HepG2 (cell line): ENCODE results near the gene ATF1. TPM values are rescaled to one million over a fixed set of nuclear protein-coding genes. Genes with fewer than 3 reads are reported as not detected.

ENCODE experiments used
- AGO2 ChIP-seq: fragments of 200-400 bp; formaldehyde crosslinking; optimal IDR thresholded peaks from 2 replicates; pipeline ENCODE3; 2017; ENCODE audit warnings: mild to moderate bottlenecking, low read depth, low read length, moderate library complexity
- AHDC1 ChIP-seq: sonication (generic); formaldehyde crosslinking; IDR thresholded peaks from 2 replicates; pipeline ENCODE4 v1.5.1; 2020; ENCODE audit warnings: mild to moderate bottlenecking, missing genetic modification reagents, borderline replicate concordance
- CREB3 ChIP-seq: sonication (generic); formaldehyde crosslinking; IDR thresholded peaks from 2 replicates; pipeline ENCODE4 v1.5.0; 2020; ENCODE audit warnings: missing genetic modification reagents
- ETV6 ChIP-seq: sonication (generic); formaldehyde crosslinking; conservative IDR thresholded peaks from 2 replicates; pipeline ENCODE4 v1.4.0; 2020; ENCODE audit warnings: missing genetic modification reagents
- FOSL2 ChIP-seq: sonication (generic); formaldehyde crosslinking; IDR thresholded peaks from 2 replicates; pipeline ENCODE4 v1.4.0; 2020; ENCODE audit warnings: missing genetic modification reagents
- FOXJ3 ChIP-seq: sonication (generic); formaldehyde crosslinking; IDR thresholded peaks from 2 replicates; pipeline ENCODE4 v1.4.0; 2020; ENCODE audit warnings: missing genetic modification reagents, mild to moderate bottlenecking, borderline replicate concordance
- KAT8 ChIP-seq: IDR thresholded peaks from 2 replicates; pipeline ENCODE4 v1.6.1; 2016; ENCODE audit warnings: missing genetic modification reagents, missing compliant biosample characterization
- KMT2B ChIP-seq: IDR thresholded peaks from 2 replicates; pipeline ENCODE4 v1.6.1; 2016; ENCODE audit warnings: missing genetic modification reagents, missing compliant biosample characterization
- MEF2D ChIP-seq: sonication (generic); formaldehyde crosslinking; IDR thresholded peaks from 2 replicates; pipeline ENCODE4 v1.5.1; 2020; ENCODE audit warnings: mild to moderate bottlenecking, missing genetic modification reagents
- PHF5A ChIP-seq: IDR thresholded peaks from one replicate; pipeline ENCODE4 v1.6.1; 2018; ENCODE audit warnings: low read depth, missing genetic modification reagents; ENCODE audit not compliant: unreplicated experiment
- PHF8 ChIP-seq: sonication (generic); formaldehyde crosslinking; IDR thresholded peaks from 2 replicates; pipeline ENCODE4 v1.5.0; 2020; ENCODE audit warnings: missing genetic modification reagents
- RFX1 ChIP-seq: fragments of 450-650 bp; IDR thresholded peaks from 2 replicates; pipeline ENCODE4 v1.6.1; 2017
- SNAPC2 ChIP-seq: sonication (generic); formaldehyde crosslinking; IDR thresholded peaks from 2 replicates; pipeline ENCODE4 v1.8.1; 2022; ENCODE audit warnings: mild to moderate bottlenecking, missing genetic modification reagents
- TCF7 ChIP-seq: sonication (generic); IDR thresholded peaks from 2 replicates; pipeline ENCODE4 v1.6.1; 2016; ENCODE audit warnings: antibody characterized with exemption, low read depth
- ZBTB3 ChIP-seq: sonication (generic); formaldehyde crosslinking; IDR thresholded peaks from 2 replicates; pipeline ENCODE4 v1.4.0; 2020; ENCODE audit warnings: low read depth, mild to moderate bottlenecking, moderate library complexity, missing genetic modification reagents, borderline replicate concordance
- ZBTB33 ChIP-seq: sonication (generic); formaldehyde crosslinking; IDR thresholded peaks from 2 replicates; pipeline ENCODE4 v1.4.0; 2020; ENCODE audit warnings: missing genetic modification reagents
- ZNF180 ChIP-seq: sonication (generic); formaldehyde crosslinking; IDR thresholded peaks from 2 replicates; pipeline ENCODE4 v1.4.0; 2020; ENCODE audit warnings: low read depth, missing genetic modification reagents, borderline replicate concordance
- ZNF558 ChIP-seq: sonication (generic); formaldehyde crosslinking; IDR thresholded peaks from 2 replicates; pipeline ENCODE4 v1.9.0; 2022; ENCODE audit warnings: mild to moderate bottlenecking, missing genetic modification reagents, borderline replicate concordance
- ZNF670 ChIP-seq: sonication (generic); formaldehyde crosslinking; IDR thresholded peaks from 2 replicates; pipeline ENCODE4 v1.8.0; 2022; ENCODE audit warnings: mild to moderate bottlenecking, missing genetic modification reagents, borderline replicate concordance
- ZNF75D ChIP-seq: sonication (generic); formaldehyde crosslinking; IDR thresholded peaks from 2 replicates; pipeline ENCODE4 v1.8.1; 2023; ENCODE audit warnings: missing genetic modification reagents, mild to moderate bottlenecking, borderline replicate concordance
- ZNF776 ChIP-seq: sonication (generic); formaldehyde crosslinking; IDR thresholded peaks from 2 replicates; pipeline ENCODE4 v1.4.0; 2020; ENCODE audit warnings: mild to moderate bottlenecking, missing genetic modification reagents
- ZNF83 ChIP-seq: sonication (generic); formaldehyde crosslinking; IDR thresholded peaks from 2 replicates; pipeline ENCODE4 v1.4.0; 2020; ENCODE audit warnings: missing genetic modification reagents, mild to moderate bottlenecking, borderline replicate concordance
- polyA plus RNA-seq, 8 experiments: library from polyadenylated mRNA; depleted of rRNA in 3 of 8; stranded (reverse) in 7 of 8; unstranded in 1 of 8; fragments of >200 nt; fragmentation: Illumina TruSeq in 4 of 8; extraction: Trizol in 4 of 8; gene quantifications; 2 replicates each; pipeline versions ENCODE4 v1.2.1 to v1.2.3, GENCODE V29; 2011 to 2016; ENCODE audit warnings: low read depth in 4 of 8, missing spikeins in 1 of 8, mixed read lengths in 1 of 8; ENCODE audit not compliant: insufficient read depth in 1 of 8
- total RNA-seq, 5 experiments: library from RNA; depleted of rRNA; stranded (reverse); fragments of >200 nt; fragmentation: Illumina TruSeq; extraction: Trizol; gene quantifications; 2 replicates each; pipeline ENCODE4 v1.2.3, GENCODE V29; 2016; ENCODE audit warnings: low read depth in 1 of 5

Gene ATF1
- total and polyA plus RNA-seq, 2 of the 13 experiments (the other 11 are each of a cell fraction or from before 2014, with no cell fraction given), result 29.3 to 52.0 TPM

GRCh38 chr12:50764286-50765094, 589 bp downstream of the ATF1 start (continued):
- TF ChIP-seq AHDC1, result no peak
- TF ChIP-seq SNAPC2 (CRISPR knock-in tag), result no peak
- TF ChIP-seq ETV6 (CRISPR knock-in tag), result no peak
- no peak for TF ChIP-seq RFX1
- peak; percentile 19; the same call in 1 of the 2 replicates for TF ChIP-seq FOSL2
- no peak for TF ChIP-seq FOXJ3 (CRISPR knock-in tag)
- TF ChIP-seq CREB3 (CRISPR knock-in tag), result 0 out of 2 replicates have a peak, but pooled peaks have one; percentile 38
- no peak for TF ChIP-seq ZNF670 (CRISPR knock-in tag)
- no peak; the same call in 1 of the 2 replicates for TF ChIP-seq ZNF776 (CRISPR knock-in tag)
- TF ChIP-seq KMT2B (CRISPR knock-in tag), result peak; percentile 20; the same call in 1 of the 2 replicates
- no peak for TF ChIP-seq PHF5A
- peak; percentile 45; the same call in 1 of the 2 replicates for TF ChIP-seq PHF8 (CRISPR knock-in tag)
- TF ChIP-seq AGO2, result peak; percentile 88
- no peak for TF ChIP-seq ZNF180
- TF ChIP-seq ZNF558 (CRISPR knock-in tag), result no peak
- no peak for TF ChIP-seq ZNF83 (CRISPR knock-in tag)
- no peak for TF ChIP-seq MEF2D (CRISPR knock-in tag)
- no peak for TF ChIP-seq ZNF75D (CRISPR knock-in tag)
- TF ChIP-seq KAT8 (CRISPR knock-in tag), result no peak; the same call in 1 of the 2 replicates
- no peak for TF ChIP-seq ZBTB33
- 0 out of 2 replicates have a peak, but pooled peaks have one; percentile 32 for TF ChIP-seq ZBTB3 (CRISPR knock-in tag)
- TF ChIP-seq TCF7, result peak; percentile 75
